GM13976 (cell line): Measurements from ENCODE around the gene AQP7.
A peak's percentile ranks its signal among the peaks of the same experiment; 100 is the strongest.
"Not testable (repeated sequence)": the region's sequence is repeated elsewhere in the genome, so short reads cannot be mapped to it uniquely, and the experiment has no call there.

Experiments used
- DNase-seq: peaks from one replicate; pipeline ENCODE4 v3.0.0; 2012; ENCODE audit warnings: low spot score
- in situ Hi-C: fragments of 300-500 bp; cut with MboI; formaldehyde crosslinking; loops from one replicate; pipeline ENCODE4 v1.12.0; 2022; ENCODE audit warnings: low sequenced_read_pairs, mixed read lengths, inconsistent platforms; ENCODE audit not compliant: unreplicated experiment
- TF ChIP-seq, protein P1 (sequence below): IDR thresholded peaks from 2 replicates; pipeline ENCODE4 v1.5.1; 2012; ENCODE audit warnings: borderline replicate concordance, mild to moderate bottlenecking; ENCODE audit not compliant: insufficient read depth; ENCODE audit errors: extremely low read depth, missing control alignments, control extremely low read depth

The AQP7 gene

DNA sequence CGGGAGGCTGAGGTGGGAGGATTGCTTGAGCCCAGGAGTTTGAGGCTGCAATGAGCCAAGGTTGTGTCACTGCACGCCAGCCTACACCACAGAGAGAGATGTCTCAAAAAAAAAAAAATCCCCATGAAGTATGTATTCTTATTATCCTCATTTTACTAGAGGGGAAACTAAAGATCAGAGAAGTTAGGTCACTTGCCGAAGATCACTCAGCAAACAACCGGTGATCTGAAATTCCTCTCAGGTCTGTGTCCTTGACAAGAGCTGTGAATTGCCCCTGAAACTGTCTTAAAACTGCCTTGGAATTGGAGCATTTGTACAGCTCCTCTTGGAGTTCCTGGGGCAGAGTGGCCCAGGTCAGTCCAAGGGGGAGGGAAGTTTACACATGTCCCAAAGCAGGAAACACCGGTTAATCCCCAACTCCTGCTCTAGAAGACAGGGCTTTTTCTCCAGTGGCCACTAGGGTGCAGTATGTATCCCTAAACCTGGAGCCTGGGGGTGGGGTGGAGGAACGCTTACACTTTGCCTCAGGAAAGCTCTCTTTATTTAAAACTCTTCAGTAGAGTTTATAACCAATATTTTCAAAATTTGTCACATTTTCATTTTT lies 27.6 kb downstream of the AQP7 start:
- TF ChIP-seq, protein P1, sequence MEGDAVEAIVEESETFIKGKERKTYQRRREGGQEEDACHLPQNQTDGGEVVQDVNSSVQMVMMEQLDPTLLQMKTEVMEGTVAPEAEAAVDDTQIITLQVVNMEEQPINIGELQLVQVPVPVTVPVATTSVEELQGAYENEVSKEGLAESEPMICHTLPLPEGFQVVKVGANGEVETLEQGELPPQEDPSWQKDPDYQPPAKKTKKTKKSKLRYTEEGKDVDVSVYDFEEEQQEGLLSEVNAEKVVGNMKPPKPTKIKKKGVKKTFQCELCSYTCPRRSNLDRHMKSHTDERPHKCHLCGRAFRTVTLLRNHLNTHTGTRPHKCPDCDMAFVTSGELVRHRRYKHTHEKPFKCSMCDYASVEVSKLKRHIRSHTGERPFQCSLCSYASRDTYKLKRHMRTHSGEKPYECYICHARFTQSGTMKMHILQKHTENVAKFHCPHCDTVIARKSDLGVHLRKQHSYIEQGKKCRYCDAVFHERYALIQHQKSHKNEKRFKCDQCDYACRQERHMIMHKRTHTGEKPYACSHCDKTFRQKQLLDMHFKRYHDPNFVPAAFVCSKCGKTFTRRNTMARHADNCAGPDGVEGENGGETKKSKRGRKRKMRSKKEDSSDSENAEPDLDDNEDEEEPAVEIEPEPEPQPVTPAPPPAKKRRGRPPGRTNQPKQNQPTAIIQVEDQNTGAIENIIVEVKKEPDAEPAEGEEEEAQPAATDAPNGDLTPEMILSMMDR = peak; percentile 81
- peak; percentile 75 for DNase-seq
- in situ Hi-C loops = no loop called here

DNA sequence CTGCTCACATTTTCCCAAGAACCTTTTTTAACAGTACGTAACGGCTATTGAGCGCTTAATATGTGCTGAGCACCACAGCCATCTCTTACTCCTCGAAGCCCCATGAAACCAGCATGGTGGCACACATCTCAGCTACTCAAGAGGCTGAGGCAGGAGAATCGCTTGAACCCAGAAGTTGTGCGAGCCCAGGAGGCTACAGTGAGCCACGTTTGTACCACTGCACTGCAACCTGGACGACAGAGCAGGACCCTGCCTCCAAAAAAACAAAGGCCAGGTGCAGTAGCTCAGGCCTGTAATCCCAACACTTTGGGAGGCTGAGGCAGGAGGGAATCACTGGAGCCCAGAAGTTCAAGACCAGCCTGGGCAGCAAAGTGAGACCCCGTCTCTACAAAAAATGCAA lies 28.2 kb downstream of the AQP7 start:
- no peak for DNase-seq
- in situ Hi-C loops = no loop called here
- TF ChIP-seq, protein P1 = no peak

DNA sequence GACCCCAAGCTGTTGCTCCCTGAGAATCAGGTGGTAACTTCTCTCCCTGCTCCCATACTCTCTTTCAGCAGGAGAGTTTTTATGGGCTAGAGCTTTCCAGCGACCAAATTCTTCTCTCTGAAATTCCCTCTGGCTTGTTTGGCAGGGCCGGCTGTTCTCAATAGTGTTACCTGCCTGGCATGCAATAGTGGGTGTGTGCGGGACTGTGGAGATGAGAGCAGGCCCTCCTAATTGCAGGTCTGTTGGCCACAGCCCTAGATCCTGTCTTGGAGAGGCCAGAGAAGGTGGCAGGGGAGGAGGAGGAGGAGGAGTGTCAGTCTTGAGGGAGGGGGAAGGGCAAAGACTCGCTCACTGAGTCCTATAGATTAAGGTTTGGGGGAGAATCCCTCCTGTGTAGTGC lies 29.5 kb downstream of the AQP7 start:
- TF ChIP-seq, protein P1 = no peak
- in situ Hi-C loops = no loop called here
- DNase-seq = no peak

DNA sequence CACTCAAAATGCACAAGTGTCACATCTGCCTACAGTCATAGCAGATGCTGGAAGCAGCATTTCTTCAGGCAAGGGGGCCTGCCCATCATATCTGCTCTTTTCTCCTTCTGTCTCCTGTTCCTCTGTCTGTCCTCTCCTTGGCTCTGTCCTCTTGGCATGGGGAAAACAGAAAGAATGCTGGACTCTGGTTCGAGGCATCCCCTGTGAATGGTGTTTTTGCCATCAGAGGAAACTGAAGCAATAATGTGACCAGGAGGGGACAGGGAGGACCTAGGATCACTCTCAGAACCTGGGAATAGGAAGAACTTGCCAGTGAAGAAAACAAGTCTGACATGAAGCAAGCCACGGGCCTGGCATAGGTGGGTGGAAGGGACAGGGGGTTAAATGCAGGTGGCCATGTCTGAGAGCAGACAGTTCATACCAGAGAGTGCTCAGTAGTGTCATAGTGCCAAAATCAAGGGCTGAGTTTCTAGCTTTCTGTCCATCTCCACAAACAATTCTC lies 35.3 kb downstream of the AQP7 start:
- no peak for DNase-seq
- in situ Hi-C loops = no loop called here
- TF ChIP-seq, protein P1 = no peak

DNA sequence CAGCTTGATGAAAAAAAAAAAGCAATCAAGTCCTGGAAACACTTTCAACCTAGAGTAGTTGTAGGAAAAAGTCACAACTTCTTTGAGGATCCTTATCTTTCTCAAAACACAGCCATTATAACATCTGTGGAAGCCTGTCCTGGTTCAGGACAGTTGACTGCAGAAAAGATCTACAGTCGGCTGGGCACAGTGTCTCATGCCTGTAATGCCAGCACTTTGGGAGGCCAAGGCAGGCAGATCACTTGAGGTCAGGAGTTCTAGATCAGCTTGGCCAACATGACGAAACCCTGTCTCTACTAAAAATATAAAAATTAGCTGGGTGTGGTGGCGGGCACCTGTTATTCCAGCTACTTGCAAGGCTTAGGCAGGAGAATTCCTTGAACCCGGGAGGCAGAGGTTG lies 37.6 kb downstream of the AQP7 start:
- in situ Hi-C loops, DNase-seq: not testable (repeated sequence)

DNA sequence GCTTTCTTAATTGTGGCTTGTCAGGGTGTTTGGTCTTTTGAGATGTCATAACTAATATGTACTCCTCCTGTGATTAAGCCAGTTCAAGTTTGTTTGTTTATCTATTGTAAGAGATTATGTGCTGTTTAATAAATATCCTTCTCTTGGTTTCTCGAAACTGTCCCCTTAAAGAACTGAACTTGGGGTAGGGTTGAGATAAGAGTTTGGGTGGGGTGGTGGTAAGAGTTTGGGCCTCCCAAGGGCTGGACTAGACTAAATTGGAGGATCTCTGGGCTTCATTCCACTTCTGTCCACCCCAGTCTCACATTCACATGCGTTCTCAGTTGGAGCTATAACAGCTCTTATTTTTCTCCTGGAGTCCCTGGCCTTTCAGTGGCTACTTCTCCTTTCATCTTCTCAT lies 38.2 kb downstream of the AQP7 start:
- TF ChIP-seq, protein P1 = no peak
- DNase-seq = no peak
- in situ Hi-C loops = no loop called here

DNA sequence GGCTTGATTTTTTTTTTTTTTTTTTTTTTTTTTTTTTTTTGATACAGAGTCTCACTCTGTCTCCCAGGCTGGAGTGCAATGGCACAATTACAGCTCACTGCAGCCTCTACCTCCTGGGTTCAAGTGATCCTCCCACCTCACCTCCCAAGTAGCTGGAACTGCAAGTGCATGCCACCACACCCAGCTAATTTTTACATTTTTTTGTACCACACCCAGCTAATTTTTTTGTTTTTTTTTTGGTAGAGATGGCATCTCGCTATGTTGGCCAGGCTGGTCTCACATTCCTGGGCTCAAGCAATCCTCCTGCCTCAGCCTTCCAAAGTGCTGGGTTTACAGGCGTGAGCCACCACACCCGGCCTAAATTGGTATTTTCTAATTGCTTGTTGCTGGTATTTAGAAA lies 43.7 kb downstream of the AQP7 start:
- DNase-seq, in situ Hi-C loops: not testable (repeated sequence)

DNA sequence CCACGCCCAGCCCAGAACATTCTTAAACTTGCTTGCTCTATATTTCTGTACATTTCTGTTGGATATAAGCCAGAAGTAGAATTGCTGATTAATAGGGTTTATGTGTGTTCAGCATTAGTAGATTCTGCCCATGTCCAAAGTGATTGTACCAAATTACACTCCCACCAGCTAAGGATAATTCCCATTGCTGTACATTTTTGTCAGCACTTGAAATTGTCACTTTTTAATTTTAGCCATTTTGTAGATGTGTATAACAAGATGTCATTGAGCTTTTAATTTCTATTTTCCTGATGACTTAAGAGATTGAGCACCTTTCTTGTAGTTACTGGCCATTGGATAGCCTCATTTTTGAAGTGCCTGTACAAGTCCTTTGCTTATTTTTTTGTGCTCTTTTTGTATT lies 46.4 kb downstream of the AQP7 start:
- in situ Hi-C loops = no loop called here
- TF ChIP-seq, protein P1 = no peak
- DNase-seq = no peak
